ENCODE measurements around the gene RAB6C.
"Not testable (repeated sequence)": the region's sequence is repeated elsewhere in the genome, so short reads cannot be mapped to it uniquely, and the experiment has no call there.

The RAB6C gene

DNA sequence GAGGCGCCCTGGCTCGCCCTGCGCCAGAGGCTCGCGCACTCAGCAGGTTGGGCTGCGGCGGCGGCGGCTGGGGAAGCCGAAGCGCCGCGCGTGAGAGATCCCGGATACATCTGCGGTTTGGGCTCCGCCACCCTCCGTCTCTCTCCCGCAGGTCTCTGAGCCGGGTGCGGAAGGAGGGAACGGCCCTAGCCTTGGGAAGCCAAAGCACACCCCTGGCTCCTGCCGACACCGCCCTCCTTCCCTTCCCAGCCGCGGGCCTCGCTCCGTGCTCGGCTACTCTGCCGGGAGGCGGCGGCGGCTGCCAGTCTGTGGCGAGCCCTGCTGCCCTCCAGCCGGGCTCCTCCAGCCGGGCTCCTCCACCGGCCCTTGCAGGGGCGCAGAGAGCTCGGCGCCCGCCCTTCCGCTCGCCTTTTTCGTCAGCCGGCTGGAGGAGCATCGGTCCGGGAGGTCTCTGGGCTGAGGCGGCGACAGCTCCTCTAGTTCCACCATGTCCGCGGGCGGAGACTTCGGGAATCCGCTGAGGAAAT lies at the start of gene RAB6C:
TSS of gene RAB6C (plus strand) at position 38 of the 527 bp plus-strand sequence. CDS start at position 488, 450 bp downstream.
- peak; percentile 10 for DNase-seq

DNA sequence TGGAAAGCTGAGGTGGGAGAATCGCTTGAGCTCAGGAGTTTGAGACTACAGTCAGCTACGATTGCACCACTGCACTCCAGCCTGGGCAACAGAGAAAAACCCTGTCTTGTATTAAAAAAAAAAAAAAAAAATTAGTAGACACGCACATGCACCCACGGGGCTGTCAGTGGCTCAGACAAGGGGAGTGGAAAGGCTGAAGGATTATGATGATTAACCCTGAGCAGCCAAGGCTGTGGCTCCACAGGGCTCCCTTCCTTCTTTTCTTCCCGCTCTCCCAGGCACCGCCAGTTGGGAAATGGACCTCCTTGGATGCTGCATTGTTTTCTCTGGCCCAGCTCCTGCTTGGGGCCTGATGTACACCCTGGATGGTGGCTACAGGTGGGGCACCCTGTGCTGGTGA lies 49.0 kb upstream of the RAB6C start:
- no peak for DNase-seq

DNA sequence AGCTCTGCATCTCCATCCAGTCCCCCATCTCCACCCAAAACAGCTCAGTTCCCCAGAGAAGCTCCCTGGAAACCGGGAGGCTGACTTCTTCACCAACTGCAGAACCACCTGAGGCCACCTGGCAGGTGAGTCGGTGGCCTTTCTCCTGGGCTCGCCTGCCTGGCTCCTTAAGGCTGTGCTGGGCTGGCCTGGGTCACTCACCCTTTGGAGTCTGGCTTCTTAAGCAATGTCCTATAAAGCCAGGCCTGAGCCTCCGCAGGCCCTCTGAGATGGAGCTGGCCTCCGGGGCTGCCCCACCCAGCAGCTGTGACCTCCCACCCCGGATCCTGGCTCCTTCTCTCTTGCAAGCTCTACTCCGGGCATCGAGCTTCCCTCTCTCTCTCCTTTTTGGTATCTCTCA lies 46.1 kb upstream of the RAB6C start:
- not testable (repeated sequence) for DNase-seq

DNA sequence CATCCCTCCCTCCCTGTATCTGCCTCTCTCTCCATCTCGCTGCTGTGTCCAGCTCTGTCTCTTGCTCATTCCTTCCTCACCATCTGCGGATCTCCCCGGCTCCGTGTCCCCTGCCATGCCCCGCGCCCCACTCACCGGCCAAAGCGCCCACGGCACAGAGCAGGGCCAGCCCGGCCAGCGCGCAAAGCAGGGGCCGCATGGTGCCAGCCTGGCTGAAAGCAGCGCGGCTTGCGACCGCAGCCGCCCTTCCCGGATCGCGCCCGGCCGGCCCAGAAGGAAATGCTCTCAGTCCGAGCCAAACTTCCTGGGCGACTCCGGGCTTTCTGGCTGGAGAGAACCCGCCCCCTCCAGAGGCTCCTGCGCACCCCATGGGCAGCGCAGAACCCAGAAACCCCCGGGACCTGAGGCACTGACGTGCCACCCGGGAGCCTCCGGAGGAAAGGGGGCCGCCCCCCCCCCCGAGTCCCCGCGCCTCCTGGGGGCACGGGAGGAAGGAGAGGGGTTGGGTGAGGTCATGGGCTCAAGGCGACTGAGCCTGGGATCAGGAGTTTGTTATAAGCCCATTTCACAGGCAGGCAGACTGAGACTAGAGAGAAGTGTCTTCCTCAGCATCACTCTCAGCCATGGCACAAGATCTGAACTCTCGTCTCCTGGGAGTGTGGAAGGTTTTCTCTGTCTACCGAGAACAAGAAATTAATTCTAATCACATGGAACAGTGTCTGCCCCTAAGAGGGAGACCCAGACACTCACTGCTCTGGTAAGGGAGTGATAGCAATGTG lies 45.2 kb upstream of the RAB6C start:
- DNase-seq = no peak

DNA sequence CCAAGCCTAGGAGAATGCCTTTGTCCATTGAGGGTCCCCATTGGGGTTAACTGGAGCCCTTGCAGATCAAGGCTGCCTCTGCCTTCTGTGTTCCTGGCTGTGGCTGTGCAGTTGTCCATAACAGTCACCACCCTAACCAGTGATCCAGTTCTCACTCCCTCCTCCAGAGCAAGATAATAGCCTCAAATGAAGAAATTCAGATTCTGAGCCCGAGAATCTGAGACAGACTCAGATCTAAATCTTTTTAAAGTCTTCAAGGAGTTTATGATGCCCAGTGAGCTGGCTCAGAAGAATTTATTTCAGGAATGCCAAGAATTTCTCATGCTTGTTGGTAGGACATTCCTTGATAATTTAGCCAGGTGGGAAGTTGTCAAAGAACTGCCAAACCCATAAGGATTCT lies 44.3 kb upstream of the RAB6C start:
- DNase-seq = no peak

DNA sequence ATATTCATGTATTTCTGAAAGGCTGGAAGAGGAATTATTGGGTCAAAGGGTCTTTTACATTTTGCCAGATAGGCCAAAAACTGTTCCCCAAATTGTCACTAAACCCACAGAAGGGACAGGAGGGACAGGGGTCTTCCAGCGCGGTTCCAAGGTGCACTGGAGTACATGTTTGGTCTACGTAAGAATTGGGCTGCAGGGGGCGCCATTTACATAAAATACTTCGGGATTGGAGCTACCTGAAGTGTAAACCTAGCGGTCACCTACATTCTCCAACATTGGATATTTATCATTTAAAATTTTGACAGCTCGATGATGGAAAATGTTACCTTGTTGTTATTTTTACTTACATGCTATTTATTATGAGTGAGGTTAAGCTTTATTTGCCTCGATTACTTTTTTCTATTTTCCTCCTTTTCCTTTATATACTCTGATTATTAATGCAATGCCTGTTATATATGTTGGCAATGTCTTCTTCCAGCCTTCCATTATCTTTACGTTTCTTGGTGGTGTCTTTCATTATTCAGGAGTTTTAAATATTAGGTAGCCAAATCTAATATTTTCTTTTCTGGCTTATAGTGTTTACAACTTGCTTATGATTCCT lies 43.0 kb upstream of the RAB6C start:
- no peak for DNase-seq

DNA sequence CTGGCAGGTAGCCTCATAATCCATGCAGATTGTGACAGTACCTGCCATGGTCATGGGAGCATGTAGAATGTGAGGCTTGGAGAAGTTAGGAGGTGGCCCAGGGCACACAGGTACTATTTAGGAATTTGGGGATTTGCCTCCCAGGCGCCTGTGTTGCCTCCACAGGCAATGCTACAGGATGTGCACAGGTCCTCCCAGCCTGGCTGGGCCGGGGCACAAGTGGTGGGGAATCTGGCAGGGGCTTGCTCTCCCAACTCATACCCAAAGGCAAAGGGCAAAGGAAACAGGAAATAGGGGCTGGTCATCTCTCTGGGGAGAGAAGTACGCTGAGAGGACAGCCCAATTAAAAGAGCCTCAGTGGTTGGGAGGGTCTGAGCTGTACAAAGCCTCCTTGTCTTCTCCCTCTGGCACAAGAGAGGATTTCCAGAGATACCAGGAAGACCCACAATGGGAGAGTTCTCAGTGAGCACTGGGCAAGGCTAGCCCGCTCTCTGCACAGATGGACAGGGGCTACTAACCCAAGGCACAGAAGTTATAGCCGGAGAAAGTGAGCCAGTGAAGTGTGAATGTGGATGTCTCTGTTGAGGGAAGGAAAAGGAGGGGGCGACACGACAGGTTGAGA lies 40.5 kb upstream of the RAB6C start:
- DNase-seq = not testable (repeated sequence)

DNA sequence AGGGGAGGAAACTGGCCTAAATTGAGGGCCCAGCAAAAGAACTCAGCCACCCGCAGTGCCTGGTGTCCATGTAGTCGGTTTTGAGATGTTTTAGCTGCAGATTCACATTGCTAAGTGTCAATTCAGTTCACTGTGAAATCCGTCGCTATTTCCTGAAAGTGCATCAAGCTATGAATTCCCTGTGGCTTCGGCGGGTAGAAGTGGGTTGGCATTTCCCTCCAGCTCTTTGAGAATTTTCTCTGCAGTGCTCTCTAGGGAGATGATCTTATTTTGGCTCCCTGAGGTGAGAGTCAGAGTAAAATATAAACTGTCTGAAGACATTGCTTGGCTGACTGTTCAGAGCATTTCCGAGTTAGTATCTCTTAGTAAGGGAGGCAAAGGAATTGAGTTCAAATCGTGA lies 36.0 kb upstream of the RAB6C start:
- DNase-seq = not testable (repeated sequence)

DNA sequence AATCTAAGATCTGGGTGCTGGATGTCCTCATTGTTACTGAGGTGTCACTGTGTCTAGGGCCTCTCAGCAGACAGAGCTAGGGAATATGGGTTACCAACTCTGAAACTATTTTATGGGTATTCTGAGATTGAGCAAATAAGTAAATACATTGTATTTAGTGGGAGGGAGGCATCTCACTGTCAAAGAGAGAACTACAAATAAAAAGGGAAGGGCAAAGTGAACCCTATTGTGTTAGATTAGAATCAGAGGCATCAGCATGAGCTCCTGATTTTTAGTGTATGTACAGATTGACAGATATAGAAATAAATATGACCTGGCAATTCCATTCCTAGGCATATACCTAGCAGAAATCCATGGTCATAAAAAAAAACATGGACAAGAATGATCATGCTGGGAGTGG lies 33.9 kb upstream of the RAB6C start:
- no peak for DNase-seq

DNA sequence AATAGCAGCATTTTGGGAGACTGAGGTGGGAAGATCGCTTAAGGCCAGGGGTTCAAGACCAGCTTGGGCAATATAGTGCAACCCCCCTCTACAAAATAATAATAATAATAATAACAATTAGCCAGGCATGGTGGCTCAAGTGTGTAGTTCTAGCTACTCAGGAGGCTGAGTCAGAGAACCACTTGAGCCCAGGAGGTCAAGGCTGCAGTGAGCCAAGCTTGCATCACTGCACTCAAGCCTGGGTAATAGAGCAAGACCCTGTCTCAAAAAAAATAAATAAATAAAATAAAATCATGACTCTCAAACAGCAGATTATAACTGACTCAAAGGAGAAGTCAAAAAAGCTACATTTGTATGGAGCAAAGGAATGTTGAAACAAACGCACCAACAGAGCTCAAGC lies 31.8 kb upstream of the RAB6C start:
- not testable (repeated sequence) for DNase-seq

DNA sequence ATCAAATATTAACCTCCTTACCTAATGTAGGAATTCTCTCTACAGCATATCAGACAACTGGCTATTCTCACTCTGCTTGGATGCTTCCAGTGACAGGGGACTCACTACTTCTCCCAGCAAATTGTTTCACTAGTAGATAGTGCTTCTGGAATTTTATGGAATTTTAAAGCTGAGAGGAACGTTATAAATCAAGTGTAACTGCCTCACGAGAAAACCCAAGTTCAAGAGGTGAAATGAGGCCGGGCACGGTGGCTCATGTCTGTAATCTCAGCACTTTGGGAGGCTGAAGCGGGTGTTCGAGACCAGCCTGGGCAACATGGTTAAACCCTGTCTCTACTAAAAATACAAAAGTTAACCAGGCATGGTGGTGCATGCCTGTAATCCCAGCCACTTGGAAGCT lies 23.3 kb upstream of the RAB6C start:
- not testable (repeated sequence) for DNase-seq

DNA sequence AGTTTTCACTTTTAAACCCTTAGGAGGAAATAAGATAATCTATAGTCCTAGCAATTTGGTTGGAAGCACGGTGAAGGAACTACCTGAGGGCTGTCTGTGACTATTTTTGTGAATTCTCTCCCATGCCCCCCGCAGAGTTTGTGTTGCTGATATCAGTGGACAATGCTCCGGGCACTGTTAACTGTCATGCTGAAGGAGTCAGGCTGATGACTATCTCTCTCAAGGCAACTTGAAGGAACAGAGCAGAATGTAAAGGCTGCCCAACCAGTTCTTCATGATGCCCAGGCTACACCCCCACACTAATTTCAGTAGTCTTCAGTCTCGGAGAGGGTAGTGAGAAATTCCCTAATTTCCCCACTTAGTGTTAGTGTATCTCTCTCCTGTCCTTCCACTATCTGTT lies 21.6 kb upstream of the RAB6C start:
- DNase-seq = no peak

DNA sequence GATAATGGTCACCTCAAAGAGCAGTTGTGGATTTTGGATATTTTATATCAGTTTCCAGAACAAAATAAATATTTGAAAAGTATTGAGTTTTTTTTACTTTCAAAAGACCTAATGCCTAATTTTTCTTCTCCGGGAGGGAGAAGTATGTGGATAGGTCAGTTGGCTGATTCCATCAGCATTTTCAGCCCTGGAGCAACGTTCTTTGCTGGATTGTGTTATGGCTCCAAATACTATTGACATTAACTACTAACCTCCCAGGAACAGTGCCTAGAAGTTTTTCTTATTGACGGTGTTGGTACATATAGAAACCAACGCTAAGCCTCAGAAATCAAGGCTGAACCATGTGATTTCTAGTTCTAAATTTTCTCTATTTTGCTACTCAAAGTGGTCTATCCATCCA lies 20.7 kb upstream of the RAB6C start:
- not testable (repeated sequence) for DNase-seq

DNA sequence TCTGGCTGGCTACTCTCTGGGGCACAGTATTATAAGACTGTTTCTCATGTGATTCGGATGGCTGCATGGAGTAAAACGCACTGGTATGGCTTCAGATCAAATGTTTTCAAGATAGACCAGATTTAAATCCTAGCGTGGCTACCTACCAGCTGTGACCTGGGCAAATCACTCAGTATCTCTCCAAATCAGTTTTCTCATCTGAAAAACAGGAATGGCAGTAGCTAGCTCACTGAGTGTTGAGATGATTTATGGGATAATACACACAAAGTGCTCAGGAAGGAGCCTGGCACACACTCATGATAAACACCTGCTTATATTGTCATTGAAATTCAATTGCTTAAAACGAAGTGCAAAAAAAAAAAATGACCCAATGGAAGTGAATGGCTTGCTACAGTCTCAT lies 10.9 kb upstream of the RAB6C start:
- not testable (repeated sequence) for DNase-seq

DNA sequence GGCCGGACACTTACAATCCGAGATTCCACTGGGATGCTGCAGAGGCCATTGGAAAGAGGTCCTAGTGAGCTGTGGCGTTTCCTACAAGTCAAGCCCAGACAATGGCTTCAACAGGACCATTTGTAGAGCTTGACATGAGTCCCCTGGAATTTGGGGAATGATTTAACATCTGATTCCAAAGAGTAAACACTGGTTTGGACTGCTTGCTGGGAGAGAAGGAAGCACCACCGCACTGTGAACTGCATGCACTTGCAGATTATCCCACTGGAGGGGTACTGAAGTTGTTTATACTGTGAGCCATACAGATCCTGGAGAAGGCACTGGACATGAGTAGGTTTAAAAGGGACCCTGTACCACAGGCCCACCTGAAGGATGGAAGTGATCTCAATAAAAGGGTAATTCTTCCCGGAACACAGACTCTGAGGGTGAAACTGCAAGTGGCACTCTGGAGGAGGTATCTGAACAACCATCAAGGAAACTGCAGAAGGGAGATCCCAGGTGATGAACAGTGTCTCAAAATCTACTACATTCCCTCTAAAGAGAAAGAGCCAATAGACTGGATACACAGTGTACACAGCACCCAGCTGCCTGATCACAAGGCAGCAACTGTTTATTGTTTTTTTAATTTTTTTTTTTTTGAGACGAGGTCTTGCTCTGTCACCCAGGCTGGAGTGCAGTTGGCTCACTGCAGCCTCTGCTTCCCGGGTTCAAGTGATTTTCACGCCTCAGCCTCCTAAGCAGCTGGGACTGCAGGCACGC lies 4.3 kb upstream of the RAB6C start:
- DNase-seq = no peak

DNA sequence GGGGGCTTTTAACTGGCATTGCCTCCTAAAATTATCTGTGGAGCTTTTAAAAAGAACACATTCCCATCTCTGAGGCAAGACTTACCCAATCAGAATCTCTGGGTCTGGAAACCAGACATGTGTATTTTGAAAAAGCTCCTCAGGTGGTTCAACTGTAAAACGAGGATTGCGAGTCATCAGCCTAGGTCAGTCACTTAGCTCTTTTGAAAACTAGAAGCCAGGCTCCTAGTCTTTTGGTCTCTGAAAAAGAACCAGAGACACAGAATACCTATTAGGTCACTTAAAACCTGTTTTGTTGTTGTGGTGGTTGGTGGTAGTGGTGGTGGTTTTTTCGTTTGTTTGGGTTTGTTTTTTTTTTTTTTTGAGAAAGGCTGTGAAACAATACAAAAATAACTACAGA lies 2.5 kb upstream of the RAB6C start:
- not testable (repeated sequence) for DNase-seq

DNA sequence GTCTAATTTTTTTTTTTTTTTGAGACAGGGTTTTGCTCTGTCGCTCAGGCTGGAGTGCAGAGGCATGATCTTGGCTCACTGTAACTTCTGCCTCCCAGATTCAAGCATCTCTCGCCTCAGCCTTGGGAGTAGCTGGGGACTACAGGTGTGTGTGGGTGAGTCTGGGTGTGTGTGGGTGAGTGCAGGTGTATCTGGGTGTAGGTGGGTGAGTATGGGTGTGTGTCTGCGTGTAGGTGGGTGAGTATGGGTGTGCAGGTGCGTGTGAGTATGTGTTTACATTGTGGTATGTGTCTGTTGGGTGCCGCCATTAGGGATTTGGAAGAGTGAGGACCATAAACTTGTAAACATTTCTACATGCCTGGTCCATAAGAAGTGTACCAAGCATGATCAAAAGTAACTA lies 1.5 kb upstream of the RAB6C start:
- DNase-seq = no peak

DNA sequence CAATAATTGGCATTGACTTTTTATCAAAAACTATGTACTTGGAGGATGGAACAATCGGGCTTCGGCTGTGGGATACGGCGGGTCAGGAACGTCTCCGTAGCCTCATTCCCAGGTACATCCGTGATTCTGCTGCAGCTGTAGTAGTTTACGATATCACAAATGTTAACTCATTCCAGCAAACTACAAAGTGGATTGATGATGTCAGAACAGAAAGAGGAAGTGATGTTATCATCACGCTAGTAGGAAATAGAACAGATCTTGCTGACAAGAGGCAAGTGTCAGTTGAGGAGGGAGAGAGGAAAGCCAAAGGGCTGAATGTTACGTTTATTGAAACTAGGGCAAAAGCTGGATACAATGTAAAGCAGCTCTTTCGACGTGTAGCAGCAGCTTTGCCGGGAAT lies 780 bp downstream of the RAB6C start:
- peak; percentile 50 for DNase-seq

DNA sequence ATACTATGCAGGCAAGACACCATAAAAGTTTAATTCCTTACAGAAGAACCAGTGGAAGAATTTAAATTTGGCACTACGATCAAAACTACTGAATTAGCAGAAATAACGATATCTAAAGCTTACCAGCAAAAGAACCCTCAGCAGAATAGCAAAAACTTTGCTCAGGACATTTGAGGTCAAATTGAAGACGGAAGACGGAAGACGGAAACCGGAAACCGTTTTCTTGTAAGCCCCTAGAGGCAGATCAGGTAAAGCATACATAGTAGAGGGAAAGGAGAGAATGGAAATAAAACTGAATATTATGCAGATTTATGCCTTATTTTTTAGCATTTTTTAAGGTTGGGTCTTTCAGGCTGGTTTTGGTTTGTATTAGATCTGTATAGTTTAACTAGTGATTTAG lies 2.2 kb downstream of the RAB6C start:
- peak; percentile 1 for DNase-seq

DNA sequence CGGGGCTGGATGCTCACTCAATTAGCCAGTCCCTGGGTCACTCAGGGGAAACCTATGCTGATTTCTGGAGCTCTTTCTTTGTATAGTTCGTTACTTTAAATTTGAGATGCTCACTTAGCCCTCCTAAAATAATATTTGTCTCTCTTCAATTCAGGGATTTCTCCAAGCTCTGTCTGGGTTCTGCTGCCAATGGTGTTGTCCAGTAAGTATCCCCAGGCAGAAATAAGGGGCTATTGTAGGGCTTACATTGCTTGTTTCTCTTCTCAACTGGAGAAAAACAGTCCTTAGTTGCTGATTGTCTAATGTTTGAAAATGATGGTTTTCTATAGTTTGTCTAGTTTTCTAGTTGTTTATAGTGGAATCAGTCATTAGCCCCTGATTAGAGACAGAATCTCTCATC lies 5.0 kb downstream of the RAB6C start:
- DNase-seq = no peak

DNA sequence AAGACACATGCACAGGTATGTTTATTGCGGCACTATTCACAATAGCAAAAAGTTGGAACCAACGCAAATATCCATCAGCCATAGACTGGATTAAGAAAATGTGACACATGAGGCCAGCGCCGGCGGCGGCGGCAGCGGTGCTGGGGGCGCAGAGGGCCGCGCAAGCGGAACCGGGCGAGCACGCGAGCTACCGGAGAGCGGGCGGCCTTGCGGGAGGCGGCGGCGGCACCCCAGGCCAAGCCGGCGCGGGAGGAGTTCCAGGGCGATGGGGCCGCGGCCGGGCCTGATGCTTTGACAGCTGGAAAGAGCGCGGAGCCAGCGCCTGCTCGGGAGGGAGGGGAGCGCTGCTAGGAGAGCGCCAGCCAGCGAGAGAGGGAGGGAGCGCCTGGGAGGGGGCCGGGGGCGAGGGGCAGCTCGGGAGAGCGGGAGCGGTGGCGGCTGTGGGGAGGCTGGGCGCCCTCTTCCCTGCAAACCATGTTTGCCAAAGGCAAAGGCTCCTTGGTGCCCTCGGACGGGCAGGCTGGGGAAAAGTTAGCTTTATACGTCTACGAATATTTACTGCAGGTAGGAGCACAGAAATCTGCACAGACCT lies 13.0 kb downstream of the RAB6C start:
- not testable (repeated sequence) for DNase-seq

DNA sequence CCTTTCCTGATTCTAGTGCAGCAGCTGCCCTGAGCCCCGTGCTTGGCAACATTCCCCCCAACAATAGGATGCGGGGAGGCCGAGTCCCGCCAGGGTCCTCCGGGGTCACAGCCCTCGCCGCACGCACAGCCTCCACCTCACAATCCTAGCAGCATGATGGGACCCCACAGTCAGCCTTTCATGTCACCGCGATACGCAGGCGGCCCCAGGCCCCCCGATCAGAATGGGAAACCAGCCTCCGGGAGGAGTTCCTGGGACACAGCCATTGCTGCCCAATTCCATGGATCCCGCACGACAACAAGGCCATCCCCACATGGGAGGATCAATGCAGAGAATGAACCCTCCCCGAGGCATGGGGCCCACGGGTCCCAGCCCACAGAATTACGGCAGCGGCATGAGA lies 13.7 kb downstream of the RAB6C start:
- not testable (repeated sequence) for DNase-seq
